ENCODE results near the gene TMEM212.
A peak's percentile ranks its signal among the peaks of the same experiment; 100 is the strongest.
"Not testable (repeated sequence)": the region's sequence is repeated elsewhere in the genome, so short reads cannot be mapped to it uniquely, and the experiment has no call there.

The TMEM212 gene

GRCh38 chr3:171835116-171835515, 8.0 kb upstream of the TMEM212 start:
- DNase-seq, result no peak

- DNase-seq, result no peak
These were observed 7.5 kb upstream of the TMEM212 start for GRCh38 chr3:171835613-171836012.

DNA sequence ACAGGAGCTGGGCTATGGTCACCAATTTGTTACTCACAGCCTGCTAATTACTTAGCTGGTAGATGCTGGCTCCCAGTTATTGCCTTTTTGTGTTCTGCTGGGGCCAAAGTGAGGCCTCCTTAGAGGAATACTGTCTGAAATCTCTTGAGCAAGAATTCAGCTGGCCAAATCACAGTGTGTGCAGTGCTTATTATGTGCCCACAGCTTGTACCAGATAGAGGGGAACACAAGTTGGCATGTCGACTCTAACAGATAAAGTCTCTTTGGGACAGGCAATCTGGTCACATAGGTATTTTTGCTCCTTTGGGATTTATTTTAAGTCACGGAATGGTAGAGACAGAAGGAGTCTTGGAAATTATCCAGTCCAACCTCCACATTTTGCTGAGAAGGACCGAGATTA, 6.3 kb upstream of the TMEM212 start:
- no peak for DNase-seq

GRCh38 chr3:171837698-171838097, 5.5 kb upstream of the TMEM212 start:
- DNase-seq, result no peak

GRCh38 chr3:171838218-171838720, 4.9 kb upstream of the TMEM212 start:
- peak; percentile 66 for DNase-seq

GRCh38 chr3:171839270-171839669, 3.9 kb upstream of the TMEM212 start:
- no peak for DNase-seq

GRCh38 chr3:171840445-171840810, 2.7 kb upstream of the TMEM212 start:
- no peak for DNase-seq

- DNase-seq, result no peak
These were observed 2.1 kb upstream of the TMEM212 start for GRCh38 chr3:171840811-171841619.

GRCh38 chr3:171841620-171842000, 1.5 kb upstream of the TMEM212 start:
- DNase-seq, result no peak

DNA sequence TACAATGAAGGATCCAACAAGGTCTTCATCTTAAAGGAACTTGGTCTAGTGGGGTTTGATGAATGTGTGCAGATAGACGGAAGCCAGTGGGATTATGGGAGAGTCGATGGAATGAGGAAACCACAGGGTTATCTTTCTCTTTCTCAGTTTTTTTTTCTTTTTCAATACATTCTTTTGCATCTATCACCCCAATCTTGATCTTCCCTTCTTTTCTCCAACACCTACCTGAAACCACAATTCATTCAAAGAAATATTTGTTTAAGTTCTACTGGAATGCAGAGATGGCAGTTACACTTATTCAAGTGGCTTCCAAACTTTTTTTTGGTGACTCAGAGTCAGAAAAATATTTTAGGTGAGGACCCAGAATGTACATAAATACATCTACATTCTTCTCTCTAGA, 1.7 kb downstream of the TMEM212 start:
- DNase-seq, result no peak

- no peak for DNase-seq
These were observed 2.5 kb downstream of the TMEM212 start for GRCh38 chr3:171845481-171846284.

- no peak for DNase-seq
These were observed 3.4 kb downstream of the TMEM212 start for GRCh38 chr3:171846597-171846996.

DNA sequence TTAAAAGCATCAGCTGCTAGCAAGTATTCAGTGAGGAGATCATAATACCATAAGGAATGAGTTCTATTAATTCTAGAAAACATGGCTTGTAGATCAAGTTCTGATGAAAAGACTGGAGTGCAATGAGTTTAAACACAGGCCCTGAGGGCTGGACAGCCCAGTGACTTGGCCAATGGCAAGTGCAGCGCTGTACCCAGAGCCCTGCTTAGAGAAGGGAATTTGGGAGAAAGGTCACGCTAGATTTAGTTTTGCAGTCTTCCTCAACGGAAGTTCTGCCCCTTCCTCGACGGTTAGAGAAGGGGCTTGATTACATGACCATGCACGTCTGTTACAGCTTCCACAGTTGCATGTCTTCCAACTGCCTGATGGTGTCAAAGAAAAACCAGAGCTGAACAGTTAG, 4.0 kb downstream of the TMEM212 start:
- DNase-seq, result no peak

GRCh38 chr3:171847595-171848259, 4.6 kb downstream of the TMEM212 start:
- DNase-seq, result no peak

DNA sequence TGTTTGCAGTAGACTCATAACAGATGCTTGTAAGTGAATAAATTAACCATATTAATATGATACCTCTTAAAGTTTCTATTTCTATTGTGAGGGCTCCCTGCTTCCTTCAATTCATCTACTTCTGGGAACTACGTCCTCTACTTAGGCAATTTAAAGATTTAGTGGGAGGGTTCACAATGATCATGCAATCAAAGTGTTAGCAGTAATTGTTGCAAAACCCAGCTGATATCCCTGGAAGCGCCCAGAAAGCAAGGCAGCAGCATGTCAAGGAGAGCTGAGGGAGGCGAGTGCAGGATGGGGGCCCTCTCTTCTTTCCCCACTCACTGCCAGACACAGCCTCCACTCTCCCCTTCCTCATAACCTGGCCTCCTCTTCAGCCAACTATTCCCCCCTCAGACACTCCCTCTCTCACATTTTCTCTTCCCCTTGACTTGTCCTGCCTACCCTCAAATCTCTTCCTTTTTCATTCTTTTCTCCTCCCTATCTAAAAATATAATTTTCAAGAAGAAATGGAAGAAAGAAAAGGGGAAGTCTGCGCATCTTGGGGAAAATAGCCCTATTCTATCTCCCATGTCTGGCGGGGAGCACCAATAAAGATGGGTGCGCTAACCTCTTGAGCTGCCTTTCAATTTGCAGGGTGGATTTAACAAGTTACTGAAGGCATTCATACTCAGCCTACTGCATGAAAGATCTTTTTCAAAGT, 6.6 kb downstream of the TMEM212 start:
- DNase-seq, result no peak

- no peak for DNase-seq
These were observed 7.3 kb downstream of the TMEM212 start for GRCh38 chr3:171850320-171850959.

DNA sequence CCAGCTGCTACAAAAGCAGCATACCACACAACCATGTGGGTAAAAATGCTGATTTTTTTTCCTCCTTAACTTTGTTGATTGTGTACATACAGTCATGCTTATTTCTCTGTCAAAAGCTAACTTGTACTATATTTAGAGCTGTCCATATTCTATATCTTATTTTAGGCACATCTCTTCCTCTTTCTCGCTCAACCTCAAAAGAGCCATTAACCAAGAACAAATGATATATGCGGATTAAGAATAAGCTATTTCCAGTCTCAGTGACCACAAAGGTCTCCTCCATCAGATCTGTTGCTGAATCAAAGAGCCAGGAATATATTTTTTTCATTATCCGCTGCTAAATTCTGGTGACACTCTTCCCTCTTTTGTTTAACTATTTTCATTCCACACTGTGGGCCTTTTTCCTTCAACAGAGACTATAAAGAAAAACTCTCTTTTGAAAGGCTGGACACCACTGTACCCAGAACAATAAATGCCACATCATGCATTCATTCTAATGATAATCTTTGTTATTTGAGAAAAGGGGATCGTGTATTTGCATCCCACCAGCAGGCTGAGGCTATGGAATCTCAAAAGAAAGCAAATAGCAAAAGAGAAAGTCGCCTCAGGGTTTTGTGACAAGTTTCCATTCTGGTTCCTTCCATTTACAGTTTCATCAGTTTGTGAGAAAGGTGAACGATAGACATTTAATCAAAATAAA, 8.0 kb downstream of the TMEM212 start:
- no peak for DNase-seq

- no peak for DNase-seq
These were observed 8.5 kb downstream of the TMEM212 start for GRCh38 chr3:171851660-171852058.

- no peak for DNase-seq
These were observed 11.6 kb downstream of the TMEM212 start for GRCh38 chr3:171854649-171855305.

DNA sequence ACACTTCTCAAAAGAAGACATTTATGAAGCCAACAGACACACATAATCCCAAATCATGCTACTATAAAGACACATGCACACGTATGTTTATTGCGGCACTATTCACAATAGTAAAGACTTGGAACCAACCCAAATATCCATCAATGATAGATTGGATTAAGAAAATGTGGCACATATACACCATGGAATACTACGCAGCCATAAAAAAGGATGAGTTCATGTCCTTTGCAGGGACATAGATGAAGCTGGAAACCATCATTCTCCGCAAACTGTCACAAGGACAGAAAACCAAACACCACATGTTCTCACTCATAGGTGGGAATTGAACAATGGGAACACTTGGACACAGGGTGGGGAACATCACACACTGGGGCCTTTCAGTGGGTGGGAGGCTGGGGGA, 15.6 kb downstream of the TMEM212 start:
- DNase-seq, result not testable (repeated sequence)
